ENCODE data around the gene CYGB. TPM values are rescaled to one million over a fixed set of nuclear protein-coding genes. Genes with fewer than 3 reads are reported as not detected.

The CYGB gene
- total and polyA plus RNA-seq, 2 of the 13 experiments (the other 11 are each of a cell fraction or from before 2014, with no cell fraction given): 18.9 to 27.1 TPM

DNA sequence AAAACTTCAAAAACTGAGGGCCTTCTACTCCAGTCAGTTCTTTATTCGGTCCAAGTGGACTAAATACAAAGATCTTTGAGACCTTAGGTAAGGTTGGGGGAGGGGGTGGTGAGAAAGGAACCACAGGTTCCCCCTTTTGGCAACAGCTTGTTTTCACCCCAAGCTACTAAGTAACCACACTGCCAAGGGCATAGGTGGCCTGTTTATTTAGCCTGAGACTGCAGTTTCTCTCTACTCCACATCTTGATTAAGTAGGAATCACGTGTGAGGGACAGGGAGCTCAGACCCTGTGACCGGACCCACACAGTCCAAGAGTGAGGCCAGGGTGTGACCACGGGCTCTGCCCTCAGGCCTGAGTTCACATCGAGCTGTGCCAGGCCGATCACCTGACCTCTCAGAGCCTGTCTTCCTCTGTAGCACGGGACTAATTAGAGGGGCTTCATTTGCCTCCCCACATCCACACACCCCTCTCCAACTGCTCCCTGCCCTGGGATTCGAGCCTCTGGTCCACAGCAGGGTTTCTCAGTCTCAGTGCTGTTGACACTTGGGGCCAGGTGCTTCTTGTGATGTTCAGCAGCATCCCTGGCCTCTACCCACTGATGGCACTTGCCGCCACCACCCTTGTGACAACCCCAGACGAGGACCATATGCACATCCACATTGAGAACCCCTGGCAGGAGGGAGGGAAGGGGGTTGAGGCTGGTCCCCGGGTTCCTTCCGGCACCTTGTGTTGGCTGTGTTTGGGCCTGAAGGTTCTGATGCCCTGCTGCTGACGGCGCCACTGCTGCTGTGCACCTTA is 30.3 kb upstream of the CYGB start (continued):
- TF ChIP-seq, protein P1, sequence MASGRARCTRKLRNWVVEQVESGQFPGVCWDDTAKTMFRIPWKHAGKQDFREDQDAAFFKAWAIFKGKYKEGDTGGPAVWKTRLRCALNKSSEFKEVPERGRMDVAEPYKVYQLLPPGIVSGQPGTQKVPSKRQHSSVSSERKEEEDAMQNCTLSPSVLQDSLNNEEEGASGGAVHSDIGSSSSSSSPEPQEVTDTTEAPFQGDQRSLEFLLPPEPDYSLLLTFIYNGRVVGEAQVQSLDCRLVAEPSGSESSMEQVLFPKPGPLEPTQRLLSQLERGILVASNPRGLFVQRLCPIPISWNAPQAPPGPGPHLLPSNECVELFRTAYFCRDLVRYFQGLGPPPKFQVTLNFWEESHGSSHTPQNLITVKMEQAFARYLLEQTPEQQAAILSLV (CRISPR knock-in tag; IDR thresholded peaks at IDR 0.05; ENCODE audit: borderline replicate concordance): no peak
- TF ChIP-seq CC2D1A (CRISPR knock-in tag; IDR thresholded peaks at IDR 0.05): no peak
- TF ChIP-seq, protein P2, sequence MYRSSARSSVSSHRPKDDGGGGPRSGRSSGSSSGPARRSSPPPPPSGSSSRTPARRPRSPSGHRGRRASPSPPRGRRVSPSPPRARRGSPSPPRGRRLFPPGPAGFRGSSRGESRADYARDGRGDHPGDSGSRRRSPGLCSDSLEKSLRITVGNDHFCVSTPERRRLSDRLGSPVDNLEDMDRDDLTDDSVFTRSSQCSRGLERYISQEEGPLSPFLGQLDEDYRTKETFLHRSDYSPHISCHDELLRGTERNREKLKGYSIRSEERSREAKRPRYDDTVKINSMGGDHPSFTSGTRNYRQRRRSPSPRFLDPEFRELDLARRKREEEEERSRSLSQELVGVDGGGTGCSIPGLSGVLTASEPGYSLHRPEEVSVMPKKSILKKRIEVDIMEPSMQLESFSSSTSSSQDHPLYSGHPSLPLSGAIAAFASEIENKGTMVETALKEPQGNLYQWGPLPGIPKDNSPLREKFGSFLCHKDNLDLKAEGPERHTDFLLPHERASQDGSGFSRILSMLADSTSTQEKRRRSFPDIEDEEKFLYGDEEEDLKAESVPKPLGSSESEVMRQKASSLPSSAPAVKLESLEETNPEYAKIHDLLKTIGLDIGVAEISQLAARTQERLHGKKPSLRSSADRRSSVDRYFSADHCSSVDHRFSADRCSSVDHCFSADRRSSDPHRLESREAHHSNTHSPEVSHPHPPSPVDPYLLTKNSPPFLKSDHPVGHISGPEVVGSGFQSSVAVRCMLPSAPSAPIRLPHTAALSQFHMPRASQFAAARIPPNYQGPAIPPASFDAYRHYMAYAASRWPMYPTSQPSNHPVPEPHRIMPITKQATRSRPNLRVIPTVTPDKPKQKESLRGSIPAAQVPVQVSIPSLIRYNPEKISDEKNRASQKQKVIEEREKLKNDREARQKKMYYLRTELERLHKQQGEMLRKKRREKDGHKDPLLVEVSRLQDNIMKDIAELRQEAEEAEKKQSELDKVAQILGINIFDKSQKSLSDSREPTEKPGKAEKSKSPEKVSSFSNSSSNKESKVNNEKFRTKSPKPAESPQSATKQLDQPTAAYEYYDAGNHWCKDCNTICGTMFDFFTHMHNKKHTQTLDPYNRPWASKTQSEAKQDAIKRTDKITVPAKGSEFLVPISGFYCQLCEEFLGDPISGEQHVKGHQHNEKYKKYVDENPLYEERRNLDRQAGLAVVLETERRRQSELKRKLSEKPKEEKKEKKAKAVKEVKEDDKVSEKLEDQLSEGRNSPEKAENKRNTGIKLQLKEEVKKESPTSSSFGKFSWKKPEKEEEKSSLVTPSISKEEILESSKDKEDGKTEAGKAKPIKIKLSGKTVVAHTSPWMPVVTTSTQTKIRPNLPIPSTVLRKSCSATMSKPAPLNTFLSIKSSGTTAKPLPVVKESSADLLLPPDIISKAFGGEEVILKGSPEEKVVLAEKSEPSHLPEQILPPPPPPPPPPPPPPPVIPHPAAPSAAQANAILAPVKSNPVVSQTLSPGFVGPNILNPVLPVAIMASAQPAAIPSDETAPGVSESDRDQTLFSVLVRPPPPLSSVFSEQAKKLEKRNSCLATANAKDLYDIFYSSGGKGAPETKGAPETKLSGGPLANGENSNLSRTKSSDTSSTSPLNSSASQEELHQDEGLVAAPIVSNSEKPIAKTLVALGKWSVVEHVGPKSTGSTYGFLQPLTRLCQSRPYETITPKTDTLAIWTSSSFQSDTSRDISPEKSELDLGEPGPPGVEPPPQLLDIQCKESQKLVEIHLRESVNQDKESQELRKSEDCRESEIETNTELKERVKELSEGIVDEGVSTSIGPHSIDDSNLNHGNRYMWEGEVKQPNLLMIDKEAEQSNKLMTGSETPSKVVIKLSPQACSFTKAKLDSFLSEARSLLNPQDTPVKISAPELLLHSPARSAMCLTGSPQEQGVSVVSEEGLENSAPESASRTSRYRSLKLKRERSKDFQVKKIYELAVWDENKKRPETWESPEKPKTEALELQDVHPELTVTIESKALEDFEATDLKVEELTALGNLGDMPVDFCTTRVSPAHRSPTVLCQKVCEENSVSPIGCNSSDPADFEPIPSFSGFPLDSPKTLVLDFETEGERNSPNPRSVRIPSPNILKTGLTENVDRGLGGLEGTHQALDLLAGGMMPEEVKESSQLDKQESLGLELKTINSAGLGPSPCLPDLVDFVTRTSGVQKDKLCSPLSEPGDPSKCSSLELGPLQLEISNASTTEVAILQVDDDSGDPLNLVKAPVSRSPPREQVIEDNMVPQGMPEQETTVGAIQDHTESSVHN (CRISPR knock-in tag; IDR thresholded peaks at IDR 0.05): no peak
- TF ChIP-seq NFE2L2 (IDR thresholded peaks at IDR 0.05; ENCODE audit: low read length): no peak
- no peak for TF ChIP-seq ZNF10 (CRISPR knock-in tag; IDR thresholded peaks at IDR 0.05; ENCODE audit: borderline replicate concordance, low read depth)
- TF ChIP-seq ZEB1 (IDR thresholded peaks at IDR 0.05; ENCODE audit: insufficient replicate concordance, low read depth): no peak
- no peak for TF ChIP-seq KLF15 (CRISPR knock-in tag; IDR thresholded peaks at IDR 0.05; ENCODE audit: borderline replicate concordance)
- TF ChIP-seq EP300 (IDR thresholded peaks at IDR 0.05; ENCODE audit: low read depth in 2 of 2, low read length in 2 of 2): no peak
- no peak; the same call in 1 of the 2 replicates for TF ChIP-seq EP300 (CRISPR knock-in tag; IDR thresholded peaks at IDR 0.05; ENCODE audit: borderline replicate concordance)
- no peak for TF ChIP-seq SETDB1 (CRISPR knock-in tag; IDR thresholded peaks at IDR 0.05; ENCODE audit: borderline replicate concordance)
- TF ChIP-seq CBX5 (CRISPR knock-in tag; IDR thresholded peaks at IDR 0.05; ENCODE audit: borderline replicate concordance): peak; percentile 29; the same call in 1 of the 2 replicates
- TF ChIP-seq HMG20B (CRISPR knock-in tag; conservative IDR thresholded peaks at IDR 0.05): no peak
- TF ChIP-seq, protein P3, sequence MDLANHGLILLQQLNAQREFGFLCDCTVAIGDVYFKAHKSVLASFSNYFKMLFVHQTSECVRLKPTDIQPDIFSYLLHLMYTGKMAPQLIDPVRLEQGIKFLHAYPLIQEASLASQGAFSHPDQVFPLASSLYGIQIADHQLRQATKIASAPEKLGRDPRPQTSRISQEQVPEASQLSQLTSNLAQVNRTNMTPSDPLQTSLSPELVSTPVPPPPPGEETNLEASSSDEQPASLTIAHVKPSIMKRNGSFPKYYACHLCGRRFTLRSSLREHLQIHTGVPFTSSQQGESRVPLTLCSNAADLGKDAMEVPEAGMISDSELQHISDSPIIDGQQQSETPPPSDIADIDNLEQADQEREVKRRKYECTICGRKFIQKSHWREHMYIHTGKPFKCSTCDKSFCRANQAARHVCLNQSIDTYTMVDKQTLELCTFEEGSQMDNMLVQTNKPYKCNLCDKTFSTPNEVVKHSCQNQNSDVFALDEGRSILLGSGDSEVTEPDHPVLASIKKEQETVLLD (CRISPR knock-in tag; IDR thresholded peaks at IDR 0.05; ENCODE audit: low read depth): no peak
- TF ChIP-seq ELF1 (CRISPR knock-in tag; IDR thresholded peaks at IDR 0.05): no peak
- TF ChIP-seq KAT7 (CRISPR knock-in tag; IDR thresholded peaks at IDR 0.05; ENCODE audit: borderline replicate concordance): no peak
- peak; percentile 27; the same call in 1 of the 2 replicates for TF ChIP-seq ZSCAN9 (CRISPR knock-in tag; IDR thresholded peaks at IDR 0.05; ENCODE audit: borderline replicate concordance)
- no peak; the same call in 1 of the 2 replicates for TF ChIP-seq RXRA (CRISPR knock-in tag; IDR thresholded peaks at IDR 0.05)
- TF ChIP-seq BHLHE40 (IDR thresholded peaks at IDR 0.05; ENCODE audit: low read length): peak; percentile 59; the same call in 1 of the 2 replicates
- TF ChIP-seq SNRNP70 (IDR thresholded peaks at IDR 0.05; ENCODE audit: low read depth, low read length): no peak
